Keratinocyte (primary cell): ENCODE data around the gene TNFAIP6. TPM values are rescaled to one million over a fixed set of nuclear protein-coding genes. Genes with fewer than 3 reads are reported as not detected.

ENCODE experiments used
- DNase-seq: peaks from one replicate; pipeline ENCODE4 v3.0.0-alpha.2; 2011; ENCODE audit warnings: low read depth, missing footprints, low spot score
- FAIRE-seq: peaks from 2 replicates; lab custom pipeline; 2011; peaks lifted over from hg19 to GRCh38; lab: Jason Lieb, UNC
- H2AFZ ChIP-seq: 2 replicates; pipeline ENCODE4 v1.6.0; 2012; ENCODE audit warnings: low read length, control low read depth, inconsistent platforms; ENCODE audit not compliant: control insufficient read depth
- H3K27ac ChIP-seq: 2 replicates; pipeline ENCODE4 v1.5.1; 2011; ENCODE audit warnings: low read length; ENCODE audit not compliant: control insufficient read depth, insufficient read depth
- H3K27me3 ChIP-seq: 3 replicates; pipeline ENCODE4 v1.6.0; 2011; ENCODE audit warnings: low read length; ENCODE audit not compliant: control insufficient read depth, insufficient read depth; ENCODE audit errors: extremely low read depth
- H3K36me3 ChIP-seq, 2 experiments: 2 replicates in 1 of 2; 3 replicates in 1 of 2; pipeline ENCODE4 v1.5.1; 2011; ENCODE audit warnings: low read length in 2 of 2, mild to moderate bottlenecking in 1 of 2; ENCODE audit not compliant: control insufficient read depth in 2 of 2, insufficient read depth in 2 of 2; ENCODE audit errors: extremely low read depth in 1 of 2
- H3K4me1 ChIP-seq: 3 replicates; pipeline ENCODE4 v1.5.1; 2011; ENCODE audit warnings: low read length; ENCODE audit not compliant: control insufficient read depth, insufficient read depth; ENCODE audit errors: extremely low read depth
- H3K4me2 ChIP-seq: 3 replicates; pipeline ENCODE4 v1.6.0; 2011; ENCODE audit warnings: low read depth, low read length; ENCODE audit not compliant: control insufficient read depth, insufficient read depth; ENCODE audit errors: extremely low read depth
- H3K4me3 ChIP-seq, 3 experiments: fragments of 200-600 bp in 1 of 3; sonication (generic) in 1 of 3; 2 replicates in 2 of 3; 3 replicates in 1 of 3; pipeline ENCODE4 v1.5.1; 2011 to 2016; ENCODE audit warnings: low read length in 3 of 3, mild to moderate bottlenecking in 3 of 3, control low read depth in 2 of 3, inconsistent platforms in 1 of 3, low read depth in 1 of 3, mixed read lengths in 1 of 3, mixed run types in 1 of 3, moderate library complexity in 1 of 3; ENCODE audit not compliant: control insufficient read depth in 2 of 3, insufficient read depth in 2 of 3; ENCODE audit errors: extremely low read depth in 1 of 3
- H3K79me2 ChIP-seq: 2 replicates; pipeline ENCODE4 v1.6.0; 2012; ENCODE audit warnings: low read length; ENCODE audit not compliant: control insufficient read depth, insufficient read depth
- H3K9ac ChIP-seq: 3 replicates; pipeline ENCODE4 v1.6.0; 2011; ENCODE audit warnings: low read length; ENCODE audit not compliant: control insufficient read depth, insufficient read depth; ENCODE audit errors: extremely low read depth
- H3K9me1 ChIP-seq: 3 replicates; pipeline ENCODE4 v1.6.0; 2011; ENCODE audit warnings: low read length; ENCODE audit not compliant: control insufficient read depth, insufficient read depth; ENCODE audit errors: extremely low read depth
- H3K9me3 ChIP-seq: 2 replicates; pipeline ENCODE4 v1.5.1; 2012; ENCODE audit warnings: low read depth, low read length; ENCODE audit not compliant: control insufficient read depth
- H4K20me1 ChIP-seq: 3 replicates; pipeline ENCODE4 v1.6.0; 2011; ENCODE audit warnings: low read length; ENCODE audit not compliant: control insufficient read depth, insufficient read depth; ENCODE audit errors: extremely low read depth
- EZH2 ChIP-seq: IDR thresholded peaks from one replicate; pipeline ENCODE4 v1.6.1; 2012; ENCODE audit warnings: inconsistent platforms, mild to moderate bottlenecking, low read length, moderate library complexity
- dilution Hi-C: fragments of 300-500 bp; cut with MboI; formaldehyde crosslinking; loops from one replicate; pipeline ENCODE4 v1.7.0; 2020; ENCODE audit warnings: low sequenced_read_pairs; ENCODE audit not compliant: extremely low pct_ligation_motif_present
- polyA plus RNA-seq, 5 experiments: library from polyadenylated mRNA; depleted of rRNA in 3 of 5; stranded (reverse) in 3 of 5; stranded (forward) in 1 of 5; unstranded in 1 of 5; fragments of >200 nt; gene quantifications; 1 replicate in 1 of 5; 2 replicates in 3 of 5; 3 replicates in 1 of 5; pipeline versions ENCODE4 v1.2.1 to v1.2.3, GENCODE V29; 2011 to 2012; ENCODE audit warnings: missing spikeins in 2 of 5, low read depth in 1 of 5, low replicate concordance in 1 of 5
- TF ChIP-seq, protein P1 (sequence below), 3 experiments: IDR thresholded peaks in 1 of 3; conservative IDR thresholded peaks in 1 of 3; optimal IDR thresholded peaks in 1 of 3; 2 replicates in 2 of 3; 3 replicates in 1 of 3; pipeline versions ENCODE3 to v1.5.1; 2011; ENCODE audit warnings: low read length in 3 of 3, mild to moderate bottlenecking in 3 of 3, moderate library complexity in 2 of 3, control low read depth in 1 of 3, inconsistent platforms in 1 of 3; ENCODE audit not compliant: insufficient read depth in 2 of 3; ENCODE audit errors: extremely low read depth in 1 of 3

The TNFAIP6 gene
- polyA plus RNA-seq, 1 donor (not counting 4 experiments of a cell fraction or from before 2014, with no cell fraction given): 0.21 TPM

- no peak overlapping the region for H2AFZ ChIP-seq
- H3K36me3 ChIP-seq: no peaks in the 10 kb centered on the region
- no peaks in the 10 kb centered on the region for H3K27me3 ChIP-seq
- DNase-seq (no peak), FAIRE-seq (no peak)
- H3K9me1 ChIP-seq: no peaks in the 10 kb centered on the region
- H3K9me3 ChIP-seq: no peaks in the 10 kb centered on the region
- no peaks in the 10 kb centered on the region for H3K4me1 ChIP-seq
- H3K9ac ChIP-seq: no peak overlapping the region
- H3K27ac ChIP-seq: no peak overlapping the region
- H3K79me2 ChIP-seq: no peaks in the 10 kb centered on the region
- no peaks in the 10 kb centered on the region for H4K20me1 ChIP-seq
- H3K4me2 ChIP-seq: no peak overlapping the region
- no peak overlapping the region for H3K4me3 ChIP-seq
- dilution Hi-C loops: no loop called here
- TF ChIP-seq, protein P1, sequence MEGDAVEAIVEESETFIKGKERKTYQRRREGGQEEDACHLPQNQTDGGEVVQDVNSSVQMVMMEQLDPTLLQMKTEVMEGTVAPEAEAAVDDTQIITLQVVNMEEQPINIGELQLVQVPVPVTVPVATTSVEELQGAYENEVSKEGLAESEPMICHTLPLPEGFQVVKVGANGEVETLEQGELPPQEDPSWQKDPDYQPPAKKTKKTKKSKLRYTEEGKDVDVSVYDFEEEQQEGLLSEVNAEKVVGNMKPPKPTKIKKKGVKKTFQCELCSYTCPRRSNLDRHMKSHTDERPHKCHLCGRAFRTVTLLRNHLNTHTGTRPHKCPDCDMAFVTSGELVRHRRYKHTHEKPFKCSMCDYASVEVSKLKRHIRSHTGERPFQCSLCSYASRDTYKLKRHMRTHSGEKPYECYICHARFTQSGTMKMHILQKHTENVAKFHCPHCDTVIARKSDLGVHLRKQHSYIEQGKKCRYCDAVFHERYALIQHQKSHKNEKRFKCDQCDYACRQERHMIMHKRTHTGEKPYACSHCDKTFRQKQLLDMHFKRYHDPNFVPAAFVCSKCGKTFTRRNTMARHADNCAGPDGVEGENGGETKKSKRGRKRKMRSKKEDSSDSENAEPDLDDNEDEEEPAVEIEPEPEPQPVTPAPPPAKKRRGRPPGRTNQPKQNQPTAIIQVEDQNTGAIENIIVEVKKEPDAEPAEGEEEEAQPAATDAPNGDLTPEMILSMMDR (optimal IDR thresholded peaks at IDR 0.05 in 1 of 3, IDR thresholded peaks at IDR 0.05 in 1 of 3, conservative IDR thresholded peaks at IDR 0.05 in 1 of 3; ENCODE audit: extremely low read depth in 1 of 3, insufficient read depth in 2 of 3, low read length in 3 of 3): no peak
- no peak for TF ChIP-seq EZH2
These were observed 10.2 kb downstream of the TNFAIP6 start for GRCh38 chr2:151367571-151367970.

GRCh38 chr2:151374436-151374835 is 17.0 kb downstream of the TNFAIP6 start:
- Histone ChIP-seq H3K36me3 (no peaks in the 10 kb centered on the region), H4K20me1 (no peaks in the 10 kb centered on the region), H3K27me3 (no peaks in the 10 kb centered on the region), H3K4me2 (peak overlapping the region; percentile 52), H3K9me1 (no peaks in the 10 kb centered on the region), H3K27ac (peak overlapping the region; percentile 17), H2AFZ (no peak overlapping the region), H3K4me3 (no peak overlapping the region), H3K4me1 (peaks cover 6% of the 10 kb centered on the region), H3K79me2 (no peaks in the 10 kb centered on the region), H3K9ac (no peak overlapping the region), H3K9me3 (no peaks in the 10 kb centered on the region)
- dilution Hi-C loops: no loop called here
- FAIRE-seq: peak; percentile 68
- TF ChIP-seq, protein P1 (optimal IDR thresholded peaks at IDR 0.05 in 1 of 3, IDR thresholded peaks at IDR 0.05 in 1 of 3, conservative IDR thresholded peaks at IDR 0.05 in 1 of 3; ENCODE audit: extremely low read depth in 1 of 3, insufficient read depth in 2 of 3, low read length in 3 of 3): no peak
- no peak for TF ChIP-seq EZH2
- peak; percentile 38 for DNase-seq
